GM19467 (cell line): Measurements from ENCODE around the gene RIC3.

Experiments used
- ATAC-seq: cut with Tn5 transposase; IDR thresholded peaks from one replicate; pipeline ENCODE4 v1.9.1; 2021; ENCODE audit warnings: mild to moderate bottlenecking, moderate library complexity; ENCODE audit not compliant: unreplicated experiment

The RIC3 gene

GRCh38 chr11:8105666-8106065 is 63.2 kb downstream of the RIC3 start:
- ATAC-seq: no peak

GRCh38 chr11:8105133-8105532 is 63.7 kb downstream of the RIC3 start:
- no peak for ATAC-seq

- no peak for ATAC-seq
These were observed 64.9 kb downstream of the RIC3 start for GRCh38 chr11:8103909-8104308.

GRCh38 chr11:8102965-8103364 is 65.9 kb downstream of the RIC3 start:
- no peak for ATAC-seq

- no peak for ATAC-seq
These were observed 66.4 kb downstream of the RIC3 start for GRCh38 chr11:8102296-8102915.

GRCh38 chr11:8101421-8101820 is 67.4 kb downstream of the RIC3 start:
- ATAC-seq: no peak

GRCh38 chr11:8100605-8101004 is 68.2 kb downstream of the RIC3 start:
- ATAC-seq: no peak

GRCh38 chr11:8100158-8100557 is 68.7 kb downstream of the RIC3 start:
- ATAC-seq: no peak

- ATAC-seq: no peak
These were observed 69.4 kb downstream of the RIC3 start for GRCh38 chr11:8099291-8099899.

GRCh38 chr11:8098879-8099278 is 69.9 kb downstream of the RIC3 start:
- ATAC-seq: no peak

GRCh38 chr11:8098361-8098760 is 70.5 kb downstream of the RIC3 start:
- no peak for ATAC-seq

GRCh38 chr11:8097926-8098325 is 70.9 kb downstream of the RIC3 start:
- ATAC-seq: no peak

- no peak for ATAC-seq
These were observed 71.4 kb downstream of the RIC3 start for GRCh38 chr11:8097468-8097867.

- ATAC-seq: no peak
These were observed 71.8 kb downstream of the RIC3 start for GRCh38 chr11:8097062-8097461.

GRCh38 chr11:8096575-8096974 is 72.2 kb downstream of the RIC3 start:
- no peak for ATAC-seq

GRCh38 chr11:8095806-8096522 is 72.9 kb downstream of the RIC3 start:
- no peak for ATAC-seq

GRCh38 chr11:8095371-8095770 is 73.5 kb downstream of the RIC3 start:
- no peak for ATAC-seq

GRCh38 chr11:8094656-8095055 is 74.2 kb downstream of the RIC3 start:
- no peak for ATAC-seq

- no peak for ATAC-seq
These were observed 74.8 kb downstream of the RIC3 start for GRCh38 chr11:8093931-8094575.

- no peak for ATAC-seq
These were observed 76.0 kb downstream of the RIC3 start for GRCh38 chr11:8092587-8093424.

GRCh38 chr11:8091721-8092120 is 77.1 kb downstream of the RIC3 start:
- no peak for ATAC-seq
